SU-DHL-6 (cell line): ENCODE data around the gene EVPL.

ENCODE experiments used
- CTCF ChIP-seq: fragments of 200-600 bp; sonication (generic); IDR thresholded peaks from one replicate; pipeline ENCODE4 v1.5.1; 2017; ENCODE audit warnings: antibody characterized with exemption, mild to moderate bottlenecking, low read length, moderate library complexity; ENCODE audit not compliant: insufficient read depth, poor library complexity, severe bottlenecking
- EZH2phosphoT487 ChIP-seq: fragments of 200-600 bp; sonication (generic), shearing (Covaris generic); conservative IDR thresholded peaks from 2 replicates; pipeline ENCODE4 v1.6.1; 2018; ENCODE audit warnings: mild to moderate bottlenecking, antibody characterized with exemption, low read length, moderate library complexity, mixed read lengths

DNA sequence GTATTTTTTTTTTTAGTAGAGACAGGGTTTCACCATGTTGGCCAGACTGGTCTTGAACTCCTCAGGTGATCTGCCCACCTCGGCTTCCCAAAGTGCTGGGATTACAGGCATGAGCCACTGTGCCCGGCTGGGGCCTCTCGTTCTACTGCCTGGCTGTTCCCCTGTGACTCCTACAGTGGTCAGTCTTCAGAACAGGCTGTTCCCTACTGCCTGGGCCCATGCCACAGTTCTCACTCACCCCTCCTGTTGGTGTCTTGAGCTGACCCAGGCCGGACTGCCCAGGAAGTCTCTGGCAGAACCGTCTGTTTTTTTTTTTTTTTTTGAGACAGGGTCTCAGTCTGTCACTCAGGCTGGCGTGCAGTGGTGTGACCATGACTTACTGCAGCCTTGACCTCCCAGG, 23.2 kb downstream of the EVPL start:
- TF ChIP-seq EZH2phosphoT487: no peak
- no peak for TF ChIP-seq CTCF
